ENCODE measurements around the gene FAM98A.
A peak's percentile ranks its signal among the peaks of the same experiment; 100 is the strongest.

Gene FAM98A

DNA sequence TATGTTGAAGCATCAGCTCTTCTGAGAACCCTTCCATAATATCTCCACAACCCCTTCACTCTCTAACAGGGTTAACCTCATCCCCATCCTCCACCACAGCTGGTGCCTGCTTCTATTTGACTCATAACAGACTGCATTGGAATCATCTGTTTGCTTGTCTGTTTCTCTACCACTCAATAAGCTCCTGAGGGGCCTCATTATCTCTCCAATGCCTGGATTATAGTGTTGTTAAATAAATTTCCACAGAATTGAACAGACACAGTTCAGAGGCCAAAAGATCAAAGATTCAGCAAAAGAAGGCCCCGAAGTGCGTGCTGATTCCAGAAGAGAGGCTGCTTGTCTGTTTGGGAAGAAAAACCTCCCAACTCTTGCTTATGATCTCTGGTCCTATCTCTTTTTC is 33.7 kb upstream of the FAM98A start:
- H3K4me3 ChIP-seq (ENCODE audit: low read length), result no peak overlapping the region
- no peak for DNase-seq (ENCODE audit: low read depth)
- no peak for TF ChIP-seq CTCF (IDR thresholded peaks at IDR 0.05; ENCODE audit: insufficient read depth, low read depth, low read length, missing control alignments)

GRCh38 chr2:33628031-33628827 is 29.1 kb upstream of the FAM98A start:
- H3K4me3 ChIP-seq (ENCODE audit: low read length), result no peak overlapping the region
- DNase-seq (ENCODE audit: low read depth), result no peak
- no peak for TF ChIP-seq CTCF (IDR thresholded peaks at IDR 0.05; ENCODE audit: insufficient read depth, low read depth, low read length, missing control alignments)

DNA sequence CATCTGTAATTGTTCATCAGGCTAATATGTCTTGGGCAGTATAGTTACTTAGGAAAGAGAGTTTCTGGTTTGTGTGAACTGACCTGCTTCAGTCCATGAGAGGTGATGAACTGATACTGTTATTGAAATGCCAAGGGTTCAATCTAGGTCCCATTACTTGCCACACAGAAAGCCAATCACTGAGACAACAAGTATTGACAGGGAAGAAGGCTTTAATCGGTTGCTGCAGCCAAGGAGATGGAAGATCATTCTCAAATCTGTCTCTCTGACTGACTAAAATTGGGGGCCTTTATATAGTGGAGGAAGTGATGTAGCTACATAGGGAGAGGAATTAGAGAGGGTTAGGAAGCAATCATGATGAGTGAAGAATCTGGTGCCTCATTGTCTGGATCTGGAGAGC is 19.9 kb upstream of the FAM98A start:
- H3K4me3 ChIP-seq (ENCODE audit: low read length), result no peak overlapping the region
- DNase-seq (ENCODE audit: low read depth), result no peak
- no peak for TF ChIP-seq CTCF (IDR thresholded peaks at IDR 0.05; ENCODE audit: insufficient read depth, low read depth, low read length, missing control alignments)

- no peak overlapping the region for H3K4me3 ChIP-seq (ENCODE audit: low read length)
- DNase-seq (ENCODE audit: low read depth), result no peak
- TF ChIP-seq CTCF (IDR thresholded peaks at IDR 0.05; ENCODE audit: insufficient read depth, low read depth, low read length, missing control alignments), result no peak
Measured at GRCh38 chr2:33617989-33618388, 18.9 kb upstream of the FAM98A start.

DNA sequence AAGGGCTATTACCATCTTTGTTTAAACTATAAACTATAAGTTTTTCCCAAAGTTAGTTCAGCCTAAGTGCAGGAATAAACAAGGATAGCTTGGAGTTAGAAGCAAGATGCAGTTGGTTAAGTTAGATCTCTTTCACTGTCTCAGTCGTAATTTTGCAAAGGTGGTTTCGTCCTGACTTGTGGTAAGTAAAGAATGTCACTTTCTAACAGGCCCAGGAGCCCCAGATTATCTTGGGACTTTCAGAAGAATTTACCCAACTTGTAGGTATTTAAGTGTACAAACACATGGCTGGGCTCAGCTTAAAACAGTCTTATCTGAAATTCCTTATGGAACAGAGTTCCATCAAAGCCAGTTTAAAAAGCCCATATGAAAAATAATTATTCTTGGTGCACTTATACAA is 18.3 kb upstream of the FAM98A start:
- no peak for TF ChIP-seq CTCF (IDR thresholded peaks at IDR 0.05; ENCODE audit: insufficient read depth, low read depth, low read length, missing control alignments)
- H3K4me3 ChIP-seq (ENCODE audit: low read length), result no peak overlapping the region
- no peak for DNase-seq (ENCODE audit: low read depth)

GRCh38 chr2:33616873-33617272 is 17.8 kb upstream of the FAM98A start:
- TF ChIP-seq CTCF (IDR thresholded peaks at IDR 0.05; ENCODE audit: insufficient read depth, low read depth, low read length, missing control alignments), result no peak
- peak; percentile 23 for DNase-seq (ENCODE audit: low read depth)
- H3K4me3 ChIP-seq (ENCODE audit: low read length), result no peak overlapping the region

DNA sequence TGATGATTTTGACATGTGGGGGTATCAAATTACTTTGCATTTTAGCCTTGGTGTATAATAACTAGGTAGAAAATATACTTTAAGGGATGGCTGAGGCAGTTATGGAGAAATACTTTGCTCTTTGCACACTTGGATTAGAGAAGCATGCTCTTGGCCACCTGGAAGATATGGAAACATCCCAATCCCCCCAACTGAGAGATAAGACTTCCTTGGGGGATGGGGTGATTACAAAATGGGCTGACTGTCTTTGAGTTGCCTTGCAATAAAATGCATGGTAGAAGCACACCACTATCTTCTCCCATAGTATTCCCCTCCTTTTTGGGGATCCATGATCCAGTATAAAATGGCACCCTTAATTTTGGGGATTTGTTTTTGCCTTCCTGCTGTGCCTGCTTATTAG is 15.1 kb upstream of the FAM98A start:
- no peak for DNase-seq (ENCODE audit: low read depth)
- no peak overlapping the region for H3K4me3 ChIP-seq (ENCODE audit: low read length)
- TF ChIP-seq CTCF (IDR thresholded peaks at IDR 0.05; ENCODE audit: insufficient read depth, low read depth, low read length, missing control alignments), result no peak

Data from epithelial cell of esophagus (primary cell).